ENCODE results near the gene CASP7. TPM values are rescaled to one million over a fixed set of nuclear protein-coding genes. Genes with fewer than 3 reads are reported as not detected.
"Not testable (repeated sequence)": the region's sequence is repeated elsewhere in the genome, so short reads cannot be mapped to it uniquely, and the experiment has no call there.

Gene CASP7
- total RNA-seq, 4 donors from 2014 or later = 34.0 to 233 (median 101) TPM

- Histone ChIP-seq H3K9me3 (no peaks in the 10 kb centered on the region), H3K27ac (no peak overlapping the region), H3K36me3 (no peaks in the 10 kb centered on the region), H3K4me3 (no peak overlapping the region), H3K4me1 (no peaks in the 10 kb centered on the region), H3K27me3 (no peaks in the 10 kb centered on the region)
- DNase-seq = no peak
- TF ChIP-seq CTCF (IDR thresholded peaks at IDR 0.05) = no peak
- no peak for TF ChIP-seq POLR2AphosphoS5 (IDR thresholded peaks at IDR 0.05)
- TF ChIP-seq EP300 (IDR thresholded peaks at IDR 0.05; ENCODE audit: low read depth) = no peak
- TF ChIP-seq POLR2A (IDR thresholded peaks at IDR 0.05) = no peak
- in situ Hi-C loops (cut with MboI; ENCODE audit: low pct_ligation_motif_present in 1 of 4, low pct_unique_long_range_greater_than_20kb in 1 of 4, low sequenced_read_pairs in 3 of 4) = no loop called here
- 68% methylated on average over 1 of the region's 1 CpG; no CpG with 5 or more reads in 1 of the 2 donors for WGBS, 2 donors (ENCODE audit: low coverage in 1 of 2)
- intact Hi-C loops (cut with DNase I; ENCODE audit: low total_unique reads) = no loop called here
Observed at GRCh38 chr10:113651898-113652297, 27.8 kb upstream of the CASP7 start.

GRCh38 chr10:113652456-113652855 lies 27.3 kb upstream of the CASP7 start:
- H3K4me3 ChIP-seq; H3K36me3 ChIP-seq; in situ Hi-C loops (cut with MboI; ENCODE audit: low pct_ligation_motif_present in 1 of 4, low pct_unique_long_range_greater_than_20kb in 1 of 4, low sequenced_read_pairs in 3 of 4); H3K4me1 ChIP-seq; H3K27me3 ChIP-seq; H3K27ac ChIP-seq; DNase-seq; intact Hi-C loops (cut with DNase I; ENCODE audit: low total_unique reads); H3K9me3 ChIP-seq: not testable (repeated sequence)
- WGBS, 2 donors (ENCODE audit: low coverage in 1 of 2) = 87 to 100% methylated on average over 1 to 3 of the region's 3 CpGs

GRCh38 chr10:113656896-113657295 lies 22.8 kb upstream of the CASP7 start:
- Histone ChIP-seq H3K4me1 (no peaks in the 10 kb centered on the region), H3K27ac (no peak overlapping the region), H3K36me3 (no peaks in the 10 kb centered on the region), H3K9me3 (no peaks in the 10 kb centered on the region), H3K4me3 (no peak overlapping the region), H3K27me3 (no peaks in the 10 kb centered on the region)
- TF ChIP-seq CTCF (IDR thresholded peaks at IDR 0.05) = no peak
- TF ChIP-seq POLR2A (IDR thresholded peaks at IDR 0.05) = no peak
- TF ChIP-seq POLR2AphosphoS5 (IDR thresholded peaks at IDR 0.05) = no peak
- TF ChIP-seq EP300 (IDR thresholded peaks at IDR 0.05; ENCODE audit: low read depth) = no peak
- in situ Hi-C loops (cut with MboI; ENCODE audit: low pct_ligation_motif_present in 1 of 4, low pct_unique_long_range_greater_than_20kb in 1 of 4, low sequenced_read_pairs in 3 of 4) = no loop called here
- WGBS, 2 donors (ENCODE audit: low coverage in 1 of 2) = 49% methylated on average over 2 of the region's 2 CpGs; no CpG with 5 or more reads in 1 of the 2 donors
- intact Hi-C loops (cut with DNase I; ENCODE audit: low total_unique reads) = no loop called here
- no peak for DNase-seq

GRCh38 chr10:113657544-113657943 lies 22.2 kb upstream of the CASP7 start:
- H3K27ac ChIP-seq = no peak overlapping the region
- in situ Hi-C loops (cut with MboI; ENCODE audit: low pct_ligation_motif_present in 1 of 4, low pct_unique_long_range_greater_than_20kb in 1 of 4, low sequenced_read_pairs in 3 of 4) = no loop called here

More at GRCh38 chr10:113657544-113657943, 22.2 kb upstream of the CASP7 start:
- DNase-seq = no peak
- no peak overlapping the region for H3K4me3 ChIP-seq
- H3K9me3 ChIP-seq = no peaks in the 10 kb centered on the region
- no peaks in the 10 kb centered on the region for H3K4me1 ChIP-seq
- intact Hi-C loops (cut with DNase I; ENCODE audit: low total_unique reads) = no loop called here
- H3K36me3 ChIP-seq = no peaks in the 10 kb centered on the region
- TF ChIP-seq POLR2A (IDR thresholded peaks at IDR 0.05) (no peak), EP300 (IDR thresholded peaks at IDR 0.05; ENCODE audit: low read depth) (no peak), POLR2AphosphoS5 (IDR thresholded peaks at IDR 0.05) (no peak), CTCF (IDR thresholded peaks at IDR 0.05) (no peak)
- no peaks in the 10 kb centered on the region for H3K27me3 ChIP-seq
